ENCODE data around the gene GRIK1.

- no peak for TF ChIP-seq CTCF (conservative IDR thresholded peaks at IDR 0.05)
- no peak for TF ChIP-seq EZH2 (IDR thresholded peaks at IDR 0.05; ENCODE audit: low read depth)
Observed at GRCh38 chr21:29896884-29897283, 42.9 kb downstream of the GRIK1 start.

All from PC-9 (cell line).